ENCODE measurements around the gene TNFRSF4.

Gene TNFRSF4

GRCh38 chr1:1169429-1170214, 44.3 kb downstream of the TNFRSF4 start:
- DNase-seq (ENCODE audit: low read depth in 2 of 2): no peak

GRCh38 chr1:1168451-1169411, 45.2 kb downstream of the TNFRSF4 start:
- no peak for DNase-seq (ENCODE audit: low read depth in 2 of 2)

GRCh38 chr1:1167841-1168450, 46.0 kb downstream of the TNFRSF4 start:
- DNase-seq (ENCODE audit: low read depth in 2 of 2): no peak

GRCh38 chr1:1167398-1167821, 46.5 kb downstream of the TNFRSF4 start:
- DNase-seq (ENCODE audit: low read depth in 2 of 2): no peak

GRCh38 chr1:1166642-1167397, 47.1 kb downstream of the TNFRSF4 start:
- no peak for DNase-seq (ENCODE audit: low read depth in 2 of 2)

- DNase-seq (ENCODE audit: low read depth in 2 of 2): no peak
These were observed 48.0 kb downstream of the TNFRSF4 start for GRCh38 chr1:1165900-1166421.

GRCh38 chr1:1165485-1165884, 48.5 kb downstream of the TNFRSF4 start:
- no peak for DNase-seq (ENCODE audit: low read depth in 2 of 2)

- no peak for DNase-seq (ENCODE audit: low read depth in 2 of 2)
These were observed 49.1 kb downstream of the TNFRSF4 start for GRCh38 chr1:1164701-1165451.

- DNase-seq (ENCODE audit: low read depth in 2 of 2): no peak
These were observed 49.6 kb downstream of the TNFRSF4 start for GRCh38 chr1:1164361-1164700.

- no peak for DNase-seq (ENCODE audit: low read depth in 2 of 2)
These were observed 50.3 kb downstream of the TNFRSF4 start for GRCh38 chr1:1163538-1164070.

GRCh38 chr1:1162597-1163537, 51.1 kb downstream of the TNFRSF4 start:
- DNase-seq (ENCODE audit: low read depth in 2 of 2): no peak

- DNase-seq (ENCODE audit: low read depth in 2 of 2): no peak
These were observed 52.3 kb downstream of the TNFRSF4 start for GRCh38 chr1:1161683-1162079.
